HepG2 (cell line): ENCODE results near the gene C19orf85. TPM values are rescaled to one million over a fixed set of nuclear protein-coding genes. Genes with fewer than 3 reads are reported as not detected.

Experiments
- AKNA ChIP-seq: sonication (generic); formaldehyde crosslinking; IDR thresholded peaks from 2 replicates; pipeline ENCODE4 v1.4.0; 2020; ENCODE audit warnings: missing genetic modification reagents, borderline replicate concordance
- BRD4 ChIP-seq: sonication (generic); formaldehyde crosslinking; IDR thresholded peaks from 2 replicates; pipeline ENCODE4 v1.4.0; 2020; ENCODE audit warnings: missing genetic modification reagents
- CTCF ChIP-seq: sonication (generic); formaldehyde crosslinking; IDR thresholded peaks from 2 replicates; pipeline ENCODE4 v1.5.0; 2020; ENCODE audit warnings: mild to moderate bottlenecking, missing genetic modification reagents, moderate library complexity
- ETS1 ChIP-seq: sonication (generic); formaldehyde crosslinking; IDR thresholded peaks from 2 replicates; pipeline ENCODE4 v1.4.0; 2020; ENCODE audit warnings: missing genetic modification reagents
- MED8 ChIP-seq: sonication (generic); formaldehyde crosslinking; IDR thresholded peaks from 2 replicates; pipeline ENCODE4 v1.8.1; 2023; ENCODE audit warnings: mild to moderate bottlenecking, missing genetic modification reagents; ENCODE audit not compliant: insufficient replicate concordance
- MTF1 ChIP-seq: sonication (generic); formaldehyde crosslinking; IDR thresholded peaks from 2 replicates; pipeline ENCODE4 v1.5.0; 2020; ENCODE audit warnings: missing genetic modification reagents
- NFKBIZ ChIP-seq: IDR thresholded peaks from 2 replicates; pipeline ENCODE4 v1.6.1; 2018; ENCODE audit warnings: missing genetic modification reagents, missing compliant biosample characterization
- NPAS2 ChIP-seq: sonication (generic); formaldehyde crosslinking; IDR thresholded peaks from 2 replicates; pipeline ENCODE4 v1.8.0; 2022; ENCODE audit warnings: mild to moderate bottlenecking, missing genetic modification reagents, borderline replicate concordance
- PCBP2 ChIP-seq: fragments of 200-400 bp; formaldehyde crosslinking; optimal IDR thresholded peaks from 2 replicates; pipeline ENCODE3; 2018; ENCODE audit warnings: low read length, low read depth; ENCODE audit not compliant: poor library complexity, severe bottlenecking
- RCOR2 ChIP-seq: IDR thresholded peaks from 2 replicates; pipeline ENCODE4 v1.6.1; 2016; ENCODE audit warnings: missing biosample characterization, missing genetic modification reagents
- RFXANK ChIP-seq: IDR thresholded peaks from 2 replicates; pipeline ENCODE4 v1.6.1; 2016
- RFXAP ChIP-seq: sonication (generic); formaldehyde crosslinking; IDR thresholded peaks from 2 replicates; pipeline ENCODE4 v1.4.0; 2020; ENCODE audit warnings: missing genetic modification reagents, borderline replicate concordance
- SNAPC2 ChIP-seq: sonication (generic); formaldehyde crosslinking; IDR thresholded peaks from 2 replicates; pipeline ENCODE4 v1.8.1; 2022; ENCODE audit warnings: mild to moderate bottlenecking, missing genetic modification reagents
- THAP9 ChIP-seq: sonication (generic); formaldehyde crosslinking; IDR thresholded peaks from 2 replicates; pipeline ENCODE4; 2020; ENCODE audit warnings: missing genetic modification reagents, mild to moderate bottlenecking, borderline replicate concordance
- ZNF10 ChIP-seq: sonication (generic); formaldehyde crosslinking; IDR thresholded peaks from 2 replicates; pipeline ENCODE4 v1.4.0; 2020; ENCODE audit warnings: mild to moderate bottlenecking, low read depth, missing genetic modification reagents, borderline replicate concordance
- ZNF570 ChIP-seq: sonication (generic); formaldehyde crosslinking; IDR thresholded peaks from 2 replicates; pipeline ENCODE4 v1.4.0; 2020; ENCODE audit warnings: mild to moderate bottlenecking, missing genetic modification reagents, borderline replicate concordance
- ZNF841 ChIP-seq: sonication (generic); formaldehyde crosslinking; IDR thresholded peaks from 2 replicates; pipeline ENCODE4 v1.8.1; 2023; ENCODE audit warnings: missing genetic modification reagents, borderline replicate concordance
- ZZZ3 ChIP-seq: sonication (generic); formaldehyde crosslinking; IDR thresholded peaks from 2 replicates; pipeline ENCODE4 v1.4.0; 2020; ENCODE audit warnings: missing genetic modification reagents, mild to moderate bottlenecking, borderline replicate concordance
- polyA plus RNA-seq, 8 experiments: library from polyadenylated mRNA; depleted of rRNA in 3 of 8; stranded (reverse) in 7 of 8; unstranded in 1 of 8; fragments of >200 nt; fragmentation: Illumina TruSeq in 4 of 8; extraction: Trizol in 4 of 8; gene quantifications; 2 replicates each; pipeline versions ENCODE4 v1.2.1 to v1.2.3, GENCODE V29; 2011 to 2016; ENCODE audit warnings: low read depth in 4 of 8, missing spikeins in 1 of 8, mixed read lengths in 1 of 8; ENCODE audit not compliant: insufficient read depth in 1 of 8
- total RNA-seq, 5 experiments: library from RNA; depleted of rRNA; stranded (reverse); fragments of >200 nt; fragmentation: Illumina TruSeq; extraction: Trizol; gene quantifications; 2 replicates each; pipeline ENCODE4 v1.2.3, GENCODE V29; 2016; ENCODE audit warnings: low read depth in 1 of 5

The C19orf85 gene
- total and polyA plus RNA-seq, 2 of the 13 experiments (the other 11 are each of a cell fraction or from before 2014, with no cell fraction given): not detected

GRCh38 chr19:55461259-55461973 is 3.1 kb downstream of the C19orf85 start, which contains the start of gene ISOC2 (continued):
- no peak for TF ChIP-seq ETS1 (CRISPR knock-in tag)
- no peak for TF ChIP-seq CTCF
- TF ChIP-seq RFXAP (CRISPR knock-in tag): peak; percentile 54; the same call in 1 of the 2 replicates
- TF ChIP-seq THAP9 (CRISPR knock-in tag): peak; percentile 87; the same call in 1 of the 2 replicates
- no peak for TF ChIP-seq NFKBIZ (CRISPR knock-in tag)
- peak; percentile 49; the same call in 1 of the 2 replicates for TF ChIP-seq BRD4 (CRISPR knock-in tag)
- no peak for TF ChIP-seq NPAS2 (CRISPR knock-in tag)
- no peak for TF ChIP-seq ZNF570 (CRISPR knock-in tag)
- TF ChIP-seq PCBP2: no peak
- TF ChIP-seq SNAPC2 (CRISPR knock-in tag): no peak; the same call in 1 of the 2 replicates
- TF ChIP-seq RCOR2: peak; percentile 99
- no peak for TF ChIP-seq ZNF841 (CRISPR knock-in tag)
- no peak for TF ChIP-seq ZZZ3
- TF ChIP-seq AKNA: no peak
- no peak for TF ChIP-seq ZNF10 (CRISPR knock-in tag)
- TF ChIP-seq MED8 (CRISPR knock-in tag): no peak
- TF ChIP-seq MTF1 (CRISPR knock-in tag): no peak
- no peak; the same call in 1 of the 2 replicates for TF ChIP-seq RFXANK (CRISPR knock-in tag)
